Lower lobe of right lung (tissue), 2 donors: ENCODE data around the gene CMTM7. TPM values are rescaled to one million over a fixed set of nuclear protein-coding genes. Genes with fewer than 3 reads are reported as not detected.

ENCODE experiments used
- ATAC-seq, 2 donors: fragments of 200-7000 bp; cut with Tn5 transposase; one replicate each; pipeline ENCODE4 v1.9.1; 2020 to 2022; ENCODE audit warnings: mild to moderate bottlenecking in 2 of 2, moderate library complexity in 2 of 2
- DNase-seq: peaks from one replicate; pipeline ENCODE4 v3.0.0-alpha.2; 2020
- H3K27ac ChIP-seq: fragments of 200-600 bp; one replicate; pipeline ENCODE4 v1.8.0; 2022
- H3K27me3 ChIP-seq: fragments of 200-600 bp; one replicate; pipeline ENCODE4 v1.8.0; 2022; ENCODE audit warnings: low read depth
- H3K36me3 ChIP-seq: fragments of 200-600 bp; one replicate; pipeline ENCODE4 v1.8.0; 2022; ENCODE audit warnings: mild to moderate bottlenecking
- H3K4me1 ChIP-seq: fragments of 200-600 bp; one replicate; pipeline ENCODE4 v1.8.0; 2022
- H3K4me3 ChIP-seq: fragments of 200-600 bp; one replicate; pipeline ENCODE4 v1.8.0; 2022; ENCODE audit warnings: mild to moderate bottlenecking
- H3K9me3 ChIP-seq: fragments of 200-600 bp; one replicate; pipeline ENCODE4 v1.8.0; 2022
- intact Hi-C: fragments of 100-400 bp; cut with DNase I; formaldehyde crosslinking; loops from one replicate; pipeline ENCODE4 v1.11.0; 2022
- total RNA-seq: library from RNA; stranded (reverse); fragmentation: NEBNext Ultra II Directional; extraction: Animal tissue kit (Norgen Biotek cat#: 25700); gene quantifications from one replicate; pipeline ENCODE4 v1.2.1, GENCODE V29; 2021
- TF ChIP-seq, protein P1 (sequence below): fragments of 200-600 bp; IDR thresholded peaks from one replicate; pipeline ENCODE4 v1.8.0; 2022; ENCODE audit warnings: antibody characterized with exemption, mild to moderate bottlenecking
- donor health status: DM: no; HTN: yes; CAD: no; lungs with severe emphysema.

The CMTM7 gene
- total RNA-seq, 1 donor from 2014 or later, result 49.9 TPM

- no peaks in the 10 kb centered on the region for H3K36me3 ChIP-seq
- DNase-seq (no peak), ATAC-seq (peak; percentile 35 to 61)
- H3K27me3 ChIP-seq, result no peaks in the 10 kb centered on the region
- H3K27ac ChIP-seq, result peak overlapping the region; percentile 66
- intact Hi-C loops, result no loop called here
- peaks cover 77% of the 10 kb centered on the region for H3K4me1 ChIP-seq
- no peaks in the 10 kb centered on the region for H3K9me3 ChIP-seq
- TF ChIP-seq, protein P1, sequence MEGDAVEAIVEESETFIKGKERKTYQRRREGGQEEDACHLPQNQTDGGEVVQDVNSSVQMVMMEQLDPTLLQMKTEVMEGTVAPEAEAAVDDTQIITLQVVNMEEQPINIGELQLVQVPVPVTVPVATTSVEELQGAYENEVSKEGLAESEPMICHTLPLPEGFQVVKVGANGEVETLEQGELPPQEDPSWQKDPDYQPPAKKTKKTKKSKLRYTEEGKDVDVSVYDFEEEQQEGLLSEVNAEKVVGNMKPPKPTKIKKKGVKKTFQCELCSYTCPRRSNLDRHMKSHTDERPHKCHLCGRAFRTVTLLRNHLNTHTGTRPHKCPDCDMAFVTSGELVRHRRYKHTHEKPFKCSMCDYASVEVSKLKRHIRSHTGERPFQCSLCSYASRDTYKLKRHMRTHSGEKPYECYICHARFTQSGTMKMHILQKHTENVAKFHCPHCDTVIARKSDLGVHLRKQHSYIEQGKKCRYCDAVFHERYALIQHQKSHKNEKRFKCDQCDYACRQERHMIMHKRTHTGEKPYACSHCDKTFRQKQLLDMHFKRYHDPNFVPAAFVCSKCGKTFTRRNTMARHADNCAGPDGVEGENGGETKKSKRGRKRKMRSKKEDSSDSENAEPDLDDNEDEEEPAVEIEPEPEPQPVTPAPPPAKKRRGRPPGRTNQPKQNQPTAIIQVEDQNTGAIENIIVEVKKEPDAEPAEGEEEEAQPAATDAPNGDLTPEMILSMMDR, result no peak
- H3K4me3 ChIP-seq, result no peak overlapping the region
Observed at GRCh38 chr3:32406486-32407408, 15.1 kb downstream of the CMTM7 start.

DNA sequence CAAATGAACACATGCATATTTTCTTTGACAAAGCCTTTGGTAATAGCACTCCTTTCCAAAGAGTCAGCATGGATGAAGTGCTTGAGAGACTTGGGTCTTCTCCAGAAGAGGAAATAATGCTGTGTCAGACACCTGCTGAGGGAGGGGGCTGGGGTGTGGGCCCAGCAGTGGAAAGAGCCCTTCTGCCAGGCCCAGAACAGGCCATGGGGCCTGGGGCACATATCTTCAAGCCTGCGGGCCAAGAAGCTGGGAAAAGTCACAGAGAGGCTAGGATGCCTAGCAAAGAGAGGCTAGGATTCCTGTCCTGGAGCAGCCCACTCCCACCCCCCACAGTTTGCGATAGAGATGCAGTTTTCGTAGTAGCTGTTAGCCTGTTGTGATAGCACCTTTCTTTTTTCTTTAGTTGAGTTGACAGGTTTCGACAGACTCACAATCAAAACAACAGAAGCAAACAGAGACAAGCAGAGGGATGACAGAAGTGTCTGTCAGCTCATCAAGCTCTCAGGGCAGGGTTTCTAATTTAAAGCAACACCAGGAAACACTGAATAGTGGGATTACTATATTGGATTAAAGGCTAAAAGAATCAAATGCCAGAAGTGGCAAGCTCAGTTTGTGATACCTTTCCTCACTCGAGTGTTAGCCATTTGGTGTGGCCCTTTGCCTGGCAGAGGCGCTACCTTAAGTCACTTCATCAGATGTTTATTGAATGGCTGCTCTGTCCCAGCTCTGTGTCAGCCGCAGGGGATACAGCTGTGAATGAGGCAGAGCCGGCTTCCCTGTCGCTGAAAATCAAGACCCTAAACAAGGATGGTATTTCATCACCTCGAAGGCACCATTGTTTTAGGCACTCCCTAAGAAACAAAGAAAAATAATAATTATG lies 19.0 kb downstream of the CMTM7 start:
- ATAC-seq, result peak; percentile 47 to 69
- Histone ChIP-seq H3K36me3 (no peaks in the 10 kb centered on the region), H3K4me3 (no peak overlapping the region), H3K4me1 (peaks cover 61% of the 10 kb centered on the region), H3K27me3 (no peaks in the 10 kb centered on the region), H3K27ac (peak overlapping the region; percentile 22), H3K9me3 (no peaks in the 10 kb centered on the region)
- no peak for DNase-seq
- intact Hi-C loops, result no loop called here
- TF ChIP-seq, protein P1, result no peak

DNA sequence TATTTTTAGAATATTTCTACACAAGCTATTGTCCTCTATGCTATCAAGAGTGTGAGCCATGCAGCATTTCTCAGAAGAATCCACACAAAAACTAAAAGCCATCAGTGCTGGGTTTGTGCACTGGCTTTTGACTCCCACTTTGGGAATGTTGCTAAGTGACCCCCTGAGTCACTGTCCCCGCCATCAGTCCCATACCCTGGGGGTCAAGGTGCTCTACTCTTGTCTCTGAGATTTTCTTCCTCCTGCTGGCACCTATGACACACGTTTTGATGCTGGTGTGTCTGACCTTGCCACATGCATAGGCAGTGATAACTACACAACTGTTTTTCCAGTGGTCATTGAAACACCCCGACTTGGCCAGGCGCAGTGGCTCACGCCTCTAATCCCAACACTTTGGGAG lies 19.8 kb downstream of the CMTM7 start:
- Histone ChIP-seq H3K27ac (no peak overlapping the region), H3K4me3 (no peak overlapping the region), H3K9me3 (no peaks in the 10 kb centered on the region), H3K4me1 (peaks cover 60% of the 10 kb centered on the region), H3K27me3 (no peaks in the 10 kb centered on the region), H3K36me3 (no peaks in the 10 kb centered on the region)
- no peak for DNase-seq
- TF ChIP-seq, protein P1, result no peak
- ATAC-seq, result no peak
- intact Hi-C loops, result no loop called here

DNA sequence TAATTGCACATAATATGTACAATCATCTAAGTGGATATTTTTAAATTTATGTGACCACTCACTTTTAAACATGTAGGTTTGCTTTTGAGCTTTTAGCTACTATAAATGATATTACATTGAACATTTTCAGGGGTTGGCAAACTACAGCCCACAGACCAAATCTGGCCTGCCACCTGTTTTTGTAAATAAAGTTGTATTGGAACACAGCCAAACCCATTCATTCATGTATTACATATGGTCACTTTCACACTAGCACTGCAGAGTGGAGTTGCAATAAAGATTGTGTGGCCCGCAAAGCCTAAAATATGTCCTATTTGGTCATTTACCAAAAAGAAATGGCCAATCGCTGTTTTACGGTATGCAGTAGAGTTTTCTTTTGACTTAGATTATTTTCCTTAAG lies 21.2 kb downstream of the CMTM7 start:
- Histone ChIP-seq H3K4me3 (no peak overlapping the region), H3K4me1 (peaks cover 47% of the 10 kb centered on the region), H3K9me3 (no peaks in the 10 kb centered on the region), H3K27me3 (no peaks in the 10 kb centered on the region), H3K36me3 (no peaks in the 10 kb centered on the region), H3K27ac (no peak overlapping the region)
- ATAC-seq (no peak), DNase-seq (no peak)
- intact Hi-C loops, result no loop called here
- TF ChIP-seq, protein P1, result no peak

DNA sequence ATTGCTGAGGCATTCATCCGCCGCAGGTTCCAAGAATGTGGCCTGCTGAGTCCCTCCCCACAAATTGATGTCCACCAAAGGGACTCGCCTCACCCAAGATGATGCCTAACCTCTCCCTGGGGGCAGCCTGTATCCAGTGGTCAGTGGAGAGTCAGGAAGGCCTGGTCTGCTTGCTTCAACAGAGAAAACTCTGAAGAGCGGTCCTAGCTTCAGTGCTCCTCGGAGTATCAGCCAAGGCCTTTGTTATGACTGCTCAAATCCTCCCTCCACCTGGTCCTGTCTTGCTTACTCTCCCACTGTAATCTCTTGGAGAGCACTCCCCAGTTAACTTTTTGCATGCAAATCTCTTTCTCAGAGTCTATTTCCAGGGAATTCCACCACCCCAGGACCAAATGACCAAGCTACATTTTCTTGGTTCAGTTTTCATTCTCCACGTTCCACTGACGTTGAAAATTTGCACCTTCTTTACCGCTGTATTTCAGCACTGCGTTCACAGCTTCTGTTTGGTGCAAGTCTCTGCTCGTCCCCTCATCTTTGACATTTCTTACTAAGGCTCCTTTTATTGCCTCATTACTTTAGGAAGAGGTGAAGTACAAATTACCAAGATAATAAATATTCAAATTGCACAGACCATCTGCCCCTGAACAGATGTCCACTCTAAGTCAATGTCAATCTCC lies 22.3 kb downstream of the CMTM7 start:
- DNase-seq, result no peak
- ATAC-seq, result no peak
- Histone ChIP-seq H3K9me3 (no peaks in the 10 kb centered on the region), H3K4me3 (no peak overlapping the region), H3K36me3 (no peaks in the 10 kb centered on the region), H3K4me1 (peaks cover 39% of the 10 kb centered on the region), H3K27ac (peak overlapping the region; percentile 61), H3K27me3 (no peaks in the 10 kb centered on the region)
- TF ChIP-seq, protein P1, result no peak
- intact Hi-C loops, result no loop called here
